Measurements from ENCODE around the gene MAN2B2.

GRCh38 chr4:6620891-6621555, 46.0 kb downstream of the MAN2B2 start:
- TF ChIP-seq POLR2AphosphoS5 (IDR thresholded peaks at IDR 0.05) (no peak), CTCF (IDR thresholded peaks at IDR 0.05) (no peak)

Measured in transverse colon (tissue), 4 donors.